Raji (cell line): ENCODE data around the gene AGBL4.

Source experiments
- POLR2A ChIP-seq: IDR thresholded peaks from 2 replicates; pipeline ENCODE4 v1.6.1; 2011; ENCODE audit warnings: low read depth, low read length, control low read depth; ENCODE audit not compliant: insufficient read depth

The AGBL4 gene

DNA sequence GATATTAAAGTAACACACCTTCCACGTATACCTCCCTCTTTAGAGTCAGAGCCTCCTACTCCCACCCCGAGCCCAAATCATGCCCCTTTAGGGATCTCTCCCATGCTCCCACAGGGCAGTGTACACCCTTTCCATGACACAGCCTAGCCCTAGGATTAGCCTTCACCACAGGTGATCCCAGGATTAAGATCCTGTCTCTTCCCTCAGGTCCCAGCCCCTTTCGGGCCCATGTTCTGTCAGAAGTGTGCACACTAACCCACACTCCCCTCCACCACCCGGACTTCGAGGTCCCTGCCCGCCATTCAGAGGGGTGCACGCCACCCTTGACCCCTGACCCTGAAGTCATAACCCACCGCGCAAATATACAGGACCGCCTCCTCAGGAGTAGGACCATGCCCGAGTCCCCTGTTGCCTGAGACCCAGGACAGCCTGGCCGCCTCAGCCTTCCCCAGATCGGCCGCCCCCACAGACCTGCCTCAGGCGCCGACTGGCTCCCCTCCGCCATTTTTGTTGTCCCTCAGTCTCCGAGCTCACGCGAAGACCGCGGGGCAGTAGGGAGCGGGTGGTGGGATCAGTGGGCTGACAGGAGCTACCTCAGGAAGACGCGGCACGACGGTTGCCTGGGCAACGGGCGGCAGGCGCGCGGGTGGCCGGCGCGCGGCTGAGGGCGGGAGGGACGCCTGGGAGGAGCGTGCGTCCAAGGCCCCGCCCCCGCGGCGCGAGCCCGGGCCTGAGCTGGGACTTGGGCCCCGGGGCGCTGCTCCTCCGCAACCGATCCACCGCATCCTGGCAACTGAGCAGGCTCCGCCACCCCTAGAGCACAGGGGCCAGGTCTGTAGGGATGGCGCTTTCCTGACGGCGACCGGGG is at the start of gene AGBL4:
Gene AGBL4 (minus strand): TSS at position 663 of the 868 bp plus-strand sequence.
- no peak for TF ChIP-seq POLR2A

DNA sequence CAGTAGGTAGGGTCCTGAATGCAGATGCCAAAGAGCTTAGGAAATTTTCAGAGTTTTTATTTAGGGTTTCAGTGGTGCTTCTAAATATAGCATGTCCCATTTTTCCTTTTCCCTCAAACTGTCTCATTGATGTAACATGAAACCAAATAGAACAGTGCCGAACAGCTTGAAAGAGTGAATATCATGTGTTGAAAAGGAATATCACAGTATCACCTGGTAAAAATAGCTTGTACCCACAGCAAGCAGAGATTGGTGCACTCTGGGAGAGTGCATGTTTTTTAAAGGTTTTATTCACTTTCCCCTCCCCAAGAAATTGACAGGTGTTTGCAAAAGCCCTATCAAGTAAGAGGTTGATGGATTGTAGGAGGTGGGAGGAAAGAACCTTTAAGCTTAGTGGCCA is 43.1 kb upstream of the AGBL4 start:
- TF ChIP-seq POLR2A, result no peak

GRCh38 chr1:50060279-50060678 is 36.5 kb upstream of the AGBL4 start:
- TF ChIP-seq POLR2A, result no peak

- TF ChIP-seq POLR2A, result no peak
These were observed 25.0 kb upstream of the AGBL4 start for GRCh38 chr1:50048791-50049190.

DNA sequence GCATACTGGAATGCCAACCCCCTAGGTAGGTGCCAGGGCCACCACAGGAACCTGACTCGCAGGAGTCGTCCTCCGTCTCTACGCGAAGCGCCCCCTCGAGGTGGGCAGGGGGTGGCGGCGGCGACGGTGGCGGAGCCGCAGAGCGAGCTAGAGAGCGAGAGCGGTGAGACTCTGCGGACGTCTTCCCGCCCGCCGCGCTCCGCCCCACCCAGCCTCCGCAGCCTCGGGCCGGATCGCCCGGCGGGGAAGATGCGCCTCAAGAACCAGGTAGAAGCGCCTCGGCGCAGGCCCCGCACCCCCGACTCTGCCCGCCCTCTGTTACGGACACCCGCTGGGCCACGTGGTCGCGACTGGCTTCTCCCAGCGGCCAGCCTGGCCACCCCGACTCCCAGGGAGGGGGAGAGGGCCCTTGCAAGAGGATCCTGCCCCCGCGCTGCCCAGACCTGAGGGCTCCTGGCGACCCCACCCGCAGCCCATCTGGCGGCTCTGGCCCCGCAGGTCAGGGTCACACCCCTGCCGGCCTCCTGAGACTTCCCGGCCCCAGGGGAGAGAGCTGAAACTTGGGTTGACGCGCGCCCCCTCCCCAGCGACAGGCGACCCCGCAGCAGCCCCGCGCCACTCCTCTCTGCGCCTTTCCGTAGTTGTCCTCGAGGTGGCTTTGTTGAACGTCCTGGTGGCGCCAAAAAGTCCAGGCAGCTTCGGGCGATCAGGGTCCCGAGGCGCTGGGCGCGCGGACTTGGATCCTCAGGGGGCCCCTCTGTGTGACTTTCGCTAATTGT is 24.4 kb upstream of the AGBL4 start:
- no peak for TF ChIP-seq POLR2A

- TF ChIP-seq POLR2A, result no peak
These were observed 14.6 kb upstream of the AGBL4 start for GRCh38 chr1:50038237-50038809.

GRCh38 chr1:50027794-50028193 is 4.0 kb upstream of the AGBL4 start:
- no peak for TF ChIP-seq POLR2A

GRCh38 chr1:49995734-49996133 is 28.0 kb downstream of the AGBL4 start:
- TF ChIP-seq POLR2A, result no peak

DNA sequence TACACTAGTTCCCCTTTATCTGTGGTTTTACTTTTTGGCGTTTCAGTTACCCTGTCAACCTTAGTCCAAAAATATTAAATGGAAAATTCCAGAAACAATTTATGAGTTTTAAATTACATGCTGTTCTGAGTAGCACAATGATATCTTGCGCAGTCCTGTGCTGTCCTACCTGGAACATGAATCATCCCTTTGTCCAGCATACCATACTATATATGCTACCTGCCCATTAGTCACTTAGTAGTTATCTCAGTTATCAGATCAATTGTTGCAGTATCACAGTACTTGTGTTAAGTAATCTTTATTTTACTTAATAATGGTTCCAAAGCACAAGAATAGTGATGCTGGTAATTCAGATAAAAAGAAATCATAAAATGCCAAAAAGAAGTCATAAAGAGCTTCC is 52.7 kb downstream of the AGBL4 start:
- no peak for TF ChIP-seq POLR2A

GRCh38 chr1:49951385-49951784 is 72.4 kb downstream of the AGBL4 start:
- TF ChIP-seq POLR2A, result no peak

- no peak for TF ChIP-seq POLR2A
These were observed 117.4 kb downstream of the AGBL4 start for GRCh38 chr1:49906365-49906764.

DNA sequence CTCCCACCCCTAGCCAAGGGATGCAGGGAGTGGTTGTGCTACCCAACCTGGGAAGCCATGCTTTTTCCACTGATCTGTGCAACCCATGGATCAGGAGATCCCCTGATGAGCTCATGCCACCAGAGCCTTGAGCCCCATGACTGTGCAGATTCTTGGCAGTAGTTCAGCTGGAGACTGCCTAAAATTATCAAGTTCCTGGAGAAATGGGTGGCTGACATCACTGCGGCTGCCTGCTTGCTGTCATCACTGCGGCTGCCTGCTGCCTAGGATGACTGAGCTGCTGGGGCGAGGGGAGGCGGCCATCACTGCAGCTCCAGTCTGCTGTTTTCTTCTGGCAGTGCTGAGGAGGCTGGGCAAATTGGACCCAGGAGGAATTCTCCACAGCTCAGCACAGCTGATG is 159.2 kb downstream of the AGBL4 start:
- TF ChIP-seq POLR2A, result no peak

DNA sequence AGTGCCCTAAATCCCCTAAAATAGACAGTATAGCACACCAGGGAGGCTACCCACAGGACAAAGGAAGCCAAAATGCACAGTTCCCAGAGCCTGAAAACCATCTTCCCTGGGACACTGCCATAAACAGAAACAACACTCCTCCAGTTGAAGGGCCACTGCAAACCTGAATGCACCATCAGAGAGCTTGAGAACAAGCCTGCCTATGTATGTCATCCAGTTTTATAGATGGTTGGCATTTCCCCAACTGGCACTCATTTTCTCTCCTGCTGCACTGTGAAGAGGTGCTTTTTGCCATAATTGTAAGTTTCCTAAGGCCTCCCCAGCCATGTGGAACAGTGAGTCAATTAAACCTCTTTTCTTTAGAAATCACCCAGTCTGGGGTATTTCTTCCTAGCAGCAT is 169.0 kb downstream of the AGBL4 start:
- no peak for TF ChIP-seq POLR2A

DNA sequence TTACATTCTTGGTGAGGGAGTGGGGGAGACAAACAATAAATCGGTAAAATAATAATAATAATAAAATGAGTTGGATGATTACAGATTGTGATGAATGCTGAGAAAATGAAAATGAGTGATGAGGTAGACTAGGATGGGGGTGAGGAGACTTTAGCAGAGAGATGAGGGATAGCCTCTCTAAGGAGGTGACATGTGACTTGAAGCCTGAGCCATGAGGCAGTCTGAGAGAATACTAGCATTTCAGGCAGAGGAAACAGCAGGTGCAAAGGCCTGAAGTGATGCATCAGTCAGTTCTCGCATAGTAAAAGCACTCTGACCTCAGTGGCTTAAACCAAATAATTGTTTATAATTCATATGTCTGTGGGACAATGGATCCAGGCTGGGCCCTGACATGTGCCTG is 181.2 kb downstream of the AGBL4 start:
- TF ChIP-seq POLR2A, result no peak

DNA sequence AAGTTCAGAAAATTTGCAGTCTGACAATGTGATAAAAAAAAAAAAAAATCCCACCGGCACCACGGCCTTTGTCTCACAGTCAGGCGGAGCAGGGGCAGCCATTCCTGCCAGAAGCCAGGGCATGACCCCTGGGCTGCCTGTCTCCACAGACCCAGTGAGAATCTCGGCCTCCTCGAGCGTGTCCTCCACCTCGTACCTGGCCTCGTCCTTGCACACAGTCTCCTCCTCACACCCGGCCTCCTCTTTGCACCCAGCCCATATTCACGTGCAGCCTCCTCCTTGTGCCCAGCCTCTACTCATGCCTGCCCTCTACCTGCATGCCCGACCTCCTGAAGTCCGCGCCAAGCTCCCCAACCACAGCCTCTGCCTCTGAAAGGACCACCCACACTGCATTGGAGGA is 182.0 kb downstream of the AGBL4 start:
- no peak for TF ChIP-seq POLR2A

GRCh38 chr1:49824261-49824660 is 199.5 kb downstream of the AGBL4 start:
- TF ChIP-seq POLR2A, result no peak
